Fibroblast of skin of left biceps (primary cell): ENCODE measurements around the gene SMAD3.

Experiments used
- DNase-seq, 2 experiments: peaks; one replicate each; pipeline ENCODE4 v3.0.0-alpha.2; 2013; ENCODE audit warnings: low read depth in 2 of 2

SMAD3 gene

GRCh38 chr15:67036775-67037555 lies 28.4 kb upstream of the SMAD3 start:
- DNase-seq = no peak

GRCh38 chr15:67037694-67038093 lies 27.7 kb upstream of the SMAD3 start:
- DNase-seq = no peak

- no peak for DNase-seq
Observed at GRCh38 chr15:67038736-67039135, 26.7 kb upstream of the SMAD3 start.

GRCh38 chr15:67039384-67040075 lies 25.9 kb upstream of the SMAD3 start:
- no peak for DNase-seq

- DNase-seq = no peak
Observed at GRCh38 chr15:67040277-67040676, 25.1 kb upstream of the SMAD3 start.

- no peak for DNase-seq
Observed at GRCh38 chr15:67042551-67043142, 22.8 kb upstream of the SMAD3 start.

GRCh38 chr15:67043939-67044771 lies 21.2 kb upstream of the SMAD3 start:
- peak; percentile 76 for DNase-seq

- DNase-seq = no peak
Observed at GRCh38 chr15:67047149-67047661, 18.2 kb upstream of the SMAD3 start.

- peak in 1 of 2 experiments; percentile 50 for DNase-seq
Observed at GRCh38 chr15:67048281-67049279, 16.8 kb upstream of the SMAD3 start.

- no peak for DNase-seq
Observed at GRCh38 chr15:67049351-67050044, 15.9 kb upstream of the SMAD3 start.

- DNase-seq = no peak
Observed at GRCh38 chr15:67050062-67050461, 15.3 kb upstream of the SMAD3 start.

- DNase-seq = no peak
Observed at GRCh38 chr15:67050522-67051087, 14.8 kb upstream of the SMAD3 start.

- DNase-seq = no peak
Observed at GRCh38 chr15:67051088-67052045, 14.0 kb upstream of the SMAD3 start.

- DNase-seq = no peak
Observed at GRCh38 chr15:67054676-67055075, 10.7 kb upstream of the SMAD3 start.

GRCh38 chr15:67059127-67059553 lies 6.3 kb upstream of the SMAD3 start:
- no peak for DNase-seq

GRCh38 chr15:67061811-67062368 lies 3.5 kb upstream of the SMAD3 start:
- DNase-seq = no peak

- no peak for DNase-seq
Observed at GRCh38 chr15:67062369-67062985, 2.9 kb upstream of the SMAD3 start.
